ENCODE measurements around the gene RETREG1. TPM values are rescaled to one million over a fixed set of nuclear protein-coding genes. Genes with fewer than 3 reads are reported as not detected.
A peak's percentile ranks its signal among the peaks of the same experiment; 100 is the strongest.

RETREG1 gene
- total and polyA plus RNA-seq, 2 donors (not counting 3 experiments of a cell fraction or from before 2014, with no cell fraction given) = 0.46 TPM; not detected in 1

GRCh38 chr5:16508730-16509531, 107.9 kb downstream of the RETREG1 start:
- intact Hi-C loops (cut with micrococcal nuclease) (no loop called here), dilution Hi-C loops (cut with MboI; ENCODE audit: extremely low pct_ligation_motif_present, low sequenced_read_pairs) (no loop called here)
- no peak overlapping the region for H3K27ac ChIP-seq (ENCODE audit: insufficient read depth, low read depth, low read length)
- H3K36me3 ChIP-seq (ENCODE audit: control insufficient read depth in 2 of 2, extremely low read depth in 1 of 2, insufficient read depth in 2 of 2, low read length in 2 of 2) = no peaks in the 10 kb centered on the region
- no peak overlapping the region for H3K4me3 ChIP-seq (replicated peaks in 1 of 3; ENCODE audit: insufficient read depth in 1 of 3, low read depth in 1 of 3, low read length in 3 of 3)
- H2AFZ ChIP-seq (ENCODE audit: low read depth, low read length) = no peak overlapping the region
- no peak for DNase-seq (ENCODE audit: low read depth, low spot score)
- H3K4me2 ChIP-seq (ENCODE audit: insufficient read depth, low read length) = no peak overlapping the region
- ChIA-PET POLR2A (no interaction called here), CTCF (no interaction called here)
- TF ChIP-seq EZH2 (IDR thresholded peaks at IDR 0.05; ENCODE audit: borderline replicate concordance, low read depth, low read length, severe bottlenecking) = peak; percentile 25
- no peak for TF ChIP-seq MYC (IDR thresholded peaks at IDR 0.05; ENCODE audit: low read depth, low read length)
- BruUV-seq (replicated peaks) = no TSS peak
- H4K20me1 ChIP-seq (replicated peaks; ENCODE audit: control insufficient read depth, extremely low read depth, insufficient read depth, low read length) = no peaks in the 10 kb centered on the region
- peaks cover 7 to 15% of the 10 kb centered on the region in 2 experiments for H3K27me3 ChIP-seq (ENCODE audit: control insufficient read depth in 2 of 2, insufficient read depth in 2 of 2, low read length in 2 of 2)
- no peaks in the 10 kb centered on the region for H3K9me3 ChIP-seq (replicated peaks; ENCODE audit: control insufficient read depth, insufficient read depth, low read length)
- no peak overlapping the region for H3K9ac ChIP-seq (replicated peaks; ENCODE audit: extremely low read depth, insufficient read depth, low read length)
- H3K9me1 ChIP-seq (replicated peaks; ENCODE audit: control insufficient read depth, extremely low read depth, insufficient read depth, low read length) = no peaks in the 10 kb centered on the region
- H3K4me1 ChIP-seq (ENCODE audit: control insufficient read depth, extremely low read depth, insufficient read depth, low read length) = no peaks in the 10 kb centered on the region
- H3K79me2 ChIP-seq (ENCODE audit: control insufficient read depth, insufficient read depth, low read length) = no peaks in the 10 kb centered on the region
- no peak for FAIRE-seq

- H3K4me1 ChIP-seq (ENCODE audit: control insufficient read depth, extremely low read depth, insufficient read depth, low read length) = no peaks in the 10 kb centered on the region
- H3K79me2 ChIP-seq (ENCODE audit: control insufficient read depth, insufficient read depth, low read length) = no peaks in the 10 kb centered on the region
- no peak overlapping the region for H3K27ac ChIP-seq (ENCODE audit: insufficient read depth, low read depth, low read length)
- no peak for DNase-seq (ENCODE audit: low read depth, low spot score)
- no peak overlapping the region for H3K4me2 ChIP-seq (ENCODE audit: insufficient read depth, low read length)
- intact Hi-C loops (cut with micrococcal nuclease) (no loop called here), dilution Hi-C loops (cut with MboI; ENCODE audit: extremely low pct_ligation_motif_present, low sequenced_read_pairs) (no loop called here)
- H3K9ac ChIP-seq (replicated peaks; ENCODE audit: extremely low read depth, insufficient read depth, low read length) = no peak overlapping the region
- TF ChIP-seq POLR2A (IDR thresholded peaks at IDR 0.05; ENCODE audit: low read depth, low read length) (no peak), FOS (IDR thresholded peaks at IDR 0.05; ENCODE audit: borderline replicate concordance, insufficient read depth, low read length) (no peak), JUN (IDR thresholded peaks at IDR 0.05; ENCODE audit: borderline replicate concordance, insufficient read depth, insufficient read length, low read depth) (no peak)
- H3K4me3 ChIP-seq (replicated peaks in 1 of 3; ENCODE audit: insufficient read depth in 1 of 3, low read depth in 1 of 3, low read length in 3 of 3) = no peak overlapping the region
- ChIA-PET CTCF (no interaction called here), POLR2A (no interaction called here)
- no peak for FAIRE-seq
- BruUV-seq (replicated peaks) = no TSS peak
- H3K36me3 ChIP-seq (ENCODE audit: control insufficient read depth in 2 of 2, extremely low read depth in 1 of 2, insufficient read depth in 2 of 2, low read length in 2 of 2) = no peaks in the 10 kb centered on the region
- no peaks in the 10 kb centered on the region for H4K20me1 ChIP-seq (replicated peaks; ENCODE audit: control insufficient read depth, extremely low read depth, insufficient read depth, low read length)
- H3K9me1 ChIP-seq (replicated peaks; ENCODE audit: control insufficient read depth, extremely low read depth, insufficient read depth, low read length) = no peaks in the 10 kb centered on the region
- H3K9me3 ChIP-seq (replicated peaks; ENCODE audit: control insufficient read depth, insufficient read depth, low read length) = no peaks in the 10 kb centered on the region
- H2AFZ ChIP-seq (ENCODE audit: low read depth, low read length) = no peak overlapping the region
- peaks cover 8 to 15% of the 10 kb centered on the region in 2 experiments for H3K27me3 ChIP-seq (ENCODE audit: control insufficient read depth in 2 of 2, insufficient read depth in 2 of 2, low read length in 2 of 2)
Measured at GRCh38 chr5:16507716-16508115, 109.1 kb downstream of the RETREG1 start.
